GM12878 (cell line): ENCODE data around the gene TXNRD1. TPM values are rescaled to one million over a fixed set of nuclear protein-coding genes. Genes with fewer than 3 reads are reported as not detected.

Source experiments
- ATAC-seq: fragments of 200-7000 bp; cut with Tn5 transposase; 3 replicates; pipeline ENCODE4 v1.9.1; 2020; ENCODE audit warnings: mild to moderate bottlenecking, moderate library complexity
- BruUV-seq: library from RNA; stranded (reverse); fragments of 400-500 nt; replicated peaks from 2 replicates; lab custom pipeline; 2021; lab: Mats Ljungman, UMichigan
- CTCF ChIA-PET: fragments of 300-600 bp; sonication (Branson Sonifier 250); formaldehyde crosslinking; extraction: SDS; loops from one replicate; lab custom pipeline; 2021; ENCODE audit warnings: inconsistent platforms; lab: Yijun Ruan, JAX
- POLR2A ChIA-PET: fragments of 350-600 bp; formaldehyde crosslinking; extraction: SDS; loops from one replicate; lab custom pipeline; 2021; ENCODE audit warnings: inconsistent platforms; lab: Charles Lee
- RAD21 ChIA-PET: fragments of 300-600 bp; sonication (Branson Sonifier 250); formaldehyde crosslinking; loops from one replicate; lab custom pipeline; 2023; ENCODE audit warnings: antibody characterized with exemption; ENCODE audit not compliant: unreplicated experiment; lab: Charles Lee
- SMC1A ChIA-PET: fragments of 300-600 bp; sonication (Branson Sonifier 250); formaldehyde crosslinking; loops from one replicate; lab custom pipeline; 2023; ENCODE audit not compliant: unreplicated experiment, uncharacterized antibody; lab: Charles Lee
- DNase-seq: peaks from one replicate; pipeline ENCODE4 v3.0.0-alpha.2; 2011; ENCODE audit warnings: low read depth, low spot score
- FAIRE-seq: peaks from 3 replicates; lab custom pipeline; 2011; peaks lifted over from hg19 to GRCh38; lab: Jason Lieb, UNC
- H2AFZ ChIP-seq: 2 replicates; pipeline ENCODE4 v1.6.0; 2011; ENCODE audit warnings: low read depth, low read length, control low read depth; ENCODE audit not compliant: control insufficient read depth
- H3K27ac ChIP-seq: 2 replicates; pipeline ENCODE4 v1.5.1; 2011; ENCODE audit warnings: control low read depth; ENCODE audit not compliant: control insufficient read depth, insufficient read depth
- H3K27me3 ChIP-seq, 2 experiments: replicated peaks in 1 of 2; 2 replicates each; pipeline versions ENCODE4 v1.6.0 to v1.6.1; 2011; ENCODE audit warnings: low read length in 1 of 2; ENCODE audit not compliant: control insufficient read depth in 2 of 2, insufficient read depth in 2 of 2
- H3K36me3 ChIP-seq, 2 experiments: 2 replicates each; pipeline ENCODE4 v1.5.1; 2011; ENCODE audit warnings: low read length in 1 of 2; ENCODE audit not compliant: control insufficient read depth in 2 of 2, insufficient read depth in 2 of 2
- H3K4me1 ChIP-seq: 2 replicates; pipeline ENCODE4 v1.6.1; 2011; ENCODE audit warnings: mild to moderate bottlenecking, low read length, moderate library complexity, mixed read lengths; ENCODE audit not compliant: control insufficient read depth, insufficient read depth
- H3K4me2 ChIP-seq: 2 replicates; pipeline ENCODE4 v1.6.0; 2011; ENCODE audit warnings: control low read depth; ENCODE audit not compliant: control insufficient read depth, insufficient read depth
- H3K4me3 ChIP-seq: fragments of 200-600 bp; sonication (generic); 2 replicates; pipeline ENCODE4 v1.5.1; 2016
- H3K79me2 ChIP-seq: 2 replicates; pipeline ENCODE4 v1.6.0; 2011; ENCODE audit warnings: low read length; ENCODE audit not compliant: control insufficient read depth, insufficient read depth
- H3K9ac ChIP-seq: 2 replicates; pipeline ENCODE4 v1.8.0; 2011; ENCODE audit warnings: low read length, control low read depth, mixed read lengths; ENCODE audit not compliant: control insufficient read depth, insufficient read depth
- H3K9me3 ChIP-seq: replicated peaks from 3 replicates; pipeline ENCODE4 v1.5.1; 2011; ENCODE audit warnings: mild to moderate bottlenecking, low read length; ENCODE audit not compliant: control insufficient read depth, insufficient read depth
- H4K20me1 ChIP-seq: 2 replicates; pipeline ENCODE4 v1.6.0; 2011; ENCODE audit not compliant: control insufficient read depth, insufficient read depth
- ATF7 ChIP-seq: fragments of 450-650 bp; IDR thresholded peaks from 2 replicates; pipeline ENCODE4 v1.6.1; 2016; ENCODE audit warnings: low read depth, mild to moderate bottlenecking
- BMI1 ChIP-seq: fragments of 450-650 bp; IDR thresholded peaks from 2 replicates; pipeline ENCODE4 v1.6.1; 2016; ENCODE audit warnings: mild to moderate bottlenecking, moderate library complexity, borderline replicate concordance
- CBFB ChIP-seq: IDR thresholded peaks from 2 replicates; pipeline ENCODE4 v1.6.1; 2016; ENCODE audit warnings: antibody characterized with exemption, low read depth
- CHD4 ChIP-seq: fragments of 200-600 bp; sonication (generic); IDR thresholded peaks from 2 replicates; pipeline ENCODE4 v1.6.1; 2016; ENCODE audit warnings: mild to moderate bottlenecking
- EGR1 ChIP-seq, 2 experiments: IDR thresholded peaks; 1 replicate in 1 of 2; 2 replicates in 1 of 2; pipeline ENCODE4 v1.6.1; 2011 to 2012; ENCODE audit warnings: low read depth in 2 of 2, low read length in 2 of 2, borderline replicate concordance in 1 of 2, mild to moderate bottlenecking in 1 of 2, moderate library complexity in 1 of 2
- FOXK2 ChIP-seq: fragments of 450-650 bp; IDR thresholded peaks from 2 replicates; pipeline ENCODE4 v1.6.1; 2017; ENCODE audit warnings: mild to moderate bottlenecking, moderate library complexity
- JUNB ChIP-seq: IDR thresholded peaks from 2 replicates; pipeline ENCODE4 v1.6.1; 2016; ENCODE audit warnings: antibody characterized with exemption, mild to moderate bottlenecking
- KLF5 ChIP-seq: fragments of 450-650 bp; IDR thresholded peaks from 2 replicates; pipeline ENCODE4 v1.6.1; 2014; ENCODE audit warnings: mild to moderate bottlenecking; ENCODE audit not compliant: partially characterized antibody
- NFYA ChIP-seq: IDR thresholded peaks from 2 replicates; pipeline ENCODE4 v1.6.1; 2011; ENCODE audit warnings: low read depth, mild to moderate bottlenecking, low read length, improper control_type of control experiment, borderline replicate concordance
- NFYB ChIP-seq: IDR thresholded peaks from 2 replicates; pipeline ENCODE4 v1.6.1; 2011; ENCODE audit warnings: low read depth, mild to moderate bottlenecking, low read length, improper control_type of control experiment, moderate library complexity; ENCODE audit not compliant: insufficient read depth
- PAX5 ChIP-seq: IDR thresholded peaks from 2 replicates; pipeline ENCODE4 v1.6.1; 2011; ENCODE audit warnings: low read depth, low read length, borderline replicate concordance
- PML ChIP-seq: IDR thresholded peaks from 2 replicates; pipeline ENCODE4 v1.6.1; 2012; ENCODE audit warnings: low read length, inconsistent platforms
- TCF12 ChIP-seq: IDR thresholded peaks from 2 replicates; pipeline ENCODE4 v1.6.1; 2011; ENCODE audit warnings: low read depth, mild to moderate bottlenecking, low read length
- ZNF24 ChIP-seq: fragments of 450-650 bp; IDR thresholded peaks from 2 replicates; pipeline ENCODE4 v1.6.1; 2017; ENCODE audit warnings: antibody characterized with exemption, mild to moderate bottlenecking
- ZNF384 ChIP-seq: IDR thresholded peaks from 2 replicates; pipeline ENCODE4 v1.6.1; 2012; ENCODE audit warnings: low read depth, mild to moderate bottlenecking, low read length, improper control_type of control experiment, borderline replicate concordance
- ZNF687 ChIP-seq: fragments of 450-650 bp; IDR thresholded peaks from 2 replicates; pipeline ENCODE4 v1.6.1; 2017; ENCODE audit warnings: mild to moderate bottlenecking, moderate library complexity
- WGBS: methylation state at CpG from one replicate; pipeline ENCODE4 v1.1.6; 2016; ENCODE audit warnings: low lambda C conversion rate; ENCODE audit not compliant: insufficient replicate concordance, insufficient coverage; ENCODE audit errors: missing lambda C conversion rate; 5-methylcytosine and 5-hydroxymethylcytosine counted together
- in situ Hi-C: fragments of 300-500 bp; cut with MboI; formaldehyde crosslinking; loops from 9 replicates; pipeline ENCODE4 v1.14.3; 2018; ENCODE audit warnings: mixed read lengths
- intact Hi-C: fragments of 100-400 bp; cut with micrococcal nuclease; formaldehyde crosslinking; loops from one replicate; pipeline ENCODE4 v1.14.2; 2022; ENCODE audit not compliant: unreplicated experiment
- polyA plus RNA-seq, 11 experiments: library from polyadenylated mRNA; depleted of rRNA in 4 of 11; unstranded in 6 of 11; stranded (reverse) in 5 of 11; fragments of >200 nt; fragmentation: Nextera tagmentation in 4 of 11; fragmentation: Illumina TruSeq in 1 of 11; extraction: Ambion mirVana in 4 of 11; extraction: Trizol in 1 of 11; gene quantifications; 1 replicate in 1 of 11; 2 replicates in 10 of 11; pipeline versions ENCODE4 v1.2.1 to v1.2.3, GENCODE V29; 2011 to 2016; ENCODE audit warnings: inconsistent platforms in 2 of 11, missing spikeins in 2 of 11, low read depth in 1 of 11
- total RNA-seq, 4 experiments: library from RNA; depleted of rRNA in 3 of 4; stranded (reverse); fragments of >200 nt in 3 of 4; fragmentation: Illumina TruSeq in 1 of 4; extraction: Trizol in 1 of 4; gene quantifications; 2 replicates each; pipeline versions ENCODE4 v1.2.1 to v1.2.3, GENCODE V29; 2013 to 2021

TXNRD1 gene
- total and polyA plus RNA-seq, 10 of the 15 experiments (the other 5 are each of a cell fraction or from before 2014, with no cell fraction given) = 52.6 to 84.6 (median 67.8) TPM

- RAD21 ChIA-PET = no interaction called here
- Histone ChIP-seq H3K4me3 (no peak overlapping the region), H3K79me2 (no peaks in the 10 kb centered on the region), H2AFZ (no peak overlapping the region), H3K27me3 (no peaks in the 10 kb centered on the region; a peak in 1 of 4 replicates), H3K27ac (no peak overlapping the region), H3K9ac (no peak overlapping the region), H4K20me1 (no peaks in the 10 kb centered on the region), H3K9me3 (peaks cover 2% of the 10 kb centered on the region; the same call in 1 of the 3 replicates), H3K4me2 (no peak overlapping the region), H3K36me3 (no peaks in the 10 kb centered on the region), H3K4me1 (no peaks in the 10 kb centered on the region; the same call in 1 of the 2 replicates)
- TF ChIP-seq NFYA (no peak), NFYB (no peak), TCF12 (no peak), KLF5 (no peak), ZNF687 (no peak), BMI1 (no peak), ZNF24 (no peak), JUNB (no peak), FOXK2 (no peak), PML (no peak), PAX5 (no peak), EGR1 (IDR thresholded peaks at IDR 0.05; ENCODE audit: borderline replicate concordance in 1 of 2, low read depth in 2 of 2, low read length in 2 of 2) (no peak), ATF7 (no peak), ZNF384 (no peak), CHD4 (no peak), CBFB (no peak)
- in situ Hi-C loops = no loop called here
- FAIRE-seq (no peak), ATAC-seq (no peak), DNase-seq (no peak)
- SMC1A ChIA-PET = no interaction called here
- POLR2A ChIA-PET = interaction anchor here (0.5 kb wide), 1 partner anchor 28 kb away, joined by 6 read pairs; no protein-coding TSS in a partner anchor
- CTCF ChIA-PET = interaction anchor here (0.8 kb wide), 1 partner anchor 20 kb away, joined by 3 read pairs; no protein-coding TSS in a partner anchor
- WGBS = 49% methylated on average over 5 of the region's 5 CpGs
- intact Hi-C loops = no loop called here
- no TSS peak for BruUV-seq
Observed at GRCh38 chr12:104180374-104180773, 35.2 kb upstream of the TXNRD1 start.
